HG03457 (cell line): Measurements from ENCODE around the gene LAMC2.
"Not testable (repeated sequence)": the region's sequence is repeated elsewhere in the genome, so short reads cannot be mapped to it uniquely, and the experiment has no call there.

Experiments used
- ATAC-seq: cut with Tn5 transposase; IDR thresholded peaks from one replicate; pipeline ENCODE4 v1.9.1; 2021; ENCODE audit warnings: moderate number of reproducible peaks; ENCODE audit not compliant: unreplicated experiment

LAMC2 gene

DNA sequence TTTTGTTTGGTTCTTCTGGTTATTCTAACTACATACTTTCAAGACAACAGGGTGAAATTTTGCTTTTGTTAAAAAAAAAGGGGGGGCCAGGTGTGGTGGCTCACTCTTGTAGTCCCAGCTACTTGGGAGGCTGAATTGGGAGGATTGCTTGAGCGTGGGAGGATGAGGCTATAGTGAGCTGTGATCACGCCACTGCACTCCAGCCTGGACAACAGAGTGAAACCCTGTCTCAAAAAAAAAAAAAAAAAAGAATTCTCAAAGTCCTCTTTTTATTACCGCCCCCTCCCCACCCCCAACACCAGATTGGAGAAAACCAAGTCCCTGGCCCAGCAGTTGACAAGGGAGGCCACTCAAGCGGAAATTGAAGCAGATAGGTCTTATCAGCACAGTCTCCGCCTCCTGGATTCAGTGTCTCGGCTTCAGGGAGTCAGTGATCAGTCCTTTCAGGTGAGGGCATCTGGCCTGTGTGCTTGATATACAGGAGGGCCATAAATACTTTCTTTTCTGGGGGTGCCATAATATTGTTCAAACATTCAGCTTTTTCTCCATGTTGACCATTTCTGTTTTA lies 50.2 kb downstream of the LAMC2 start:
- ATAC-seq: no peak

GRCh38 chr1:183237046-183237445 lies 51.0 kb downstream of the LAMC2 start:
- no peak for ATAC-seq

- no peak for ATAC-seq
Measured at GRCh38 chr1:183238071-183238470, 52.0 kb downstream of the LAMC2 start.

GRCh38 chr1:183239220-183239742 lies 53.2 kb downstream of the LAMC2 start:
- no peak for ATAC-seq

DNA sequence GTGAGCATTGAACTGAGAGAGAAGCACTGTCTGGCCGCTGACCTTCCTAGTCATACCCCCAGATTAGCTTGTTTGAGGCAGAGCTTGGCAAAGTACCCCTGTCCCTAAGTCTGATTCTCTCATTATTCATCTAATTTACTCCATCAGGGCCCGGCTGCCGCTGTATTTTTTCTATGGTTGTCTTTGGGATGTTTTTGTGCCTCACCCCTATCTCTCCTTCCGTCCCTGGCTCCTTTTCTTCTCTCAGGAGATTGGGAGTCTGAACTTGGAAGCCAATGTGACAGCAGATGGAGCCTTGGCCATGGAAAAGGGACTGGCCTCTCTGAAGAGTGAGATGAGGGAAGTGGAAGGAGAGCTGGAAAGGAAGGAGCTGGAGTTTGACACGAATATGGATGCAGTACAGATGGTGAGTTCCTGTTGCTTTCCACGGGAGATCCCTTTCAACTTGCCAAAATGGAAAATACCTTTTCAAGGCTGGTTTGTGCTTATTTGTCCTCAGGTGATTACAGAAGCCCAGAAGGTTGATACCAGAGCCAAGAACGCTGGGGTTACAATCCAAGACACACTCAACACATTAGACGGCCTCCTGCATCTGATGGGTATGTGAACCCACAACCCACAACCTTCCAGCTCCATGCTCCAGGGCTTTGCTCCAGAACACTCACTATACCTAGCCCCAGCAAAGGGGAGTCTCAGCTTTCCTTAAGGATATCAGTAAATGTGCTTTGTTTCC lies 53.9 kb downstream of the LAMC2 start:
- no peak for ATAC-seq

DNA sequence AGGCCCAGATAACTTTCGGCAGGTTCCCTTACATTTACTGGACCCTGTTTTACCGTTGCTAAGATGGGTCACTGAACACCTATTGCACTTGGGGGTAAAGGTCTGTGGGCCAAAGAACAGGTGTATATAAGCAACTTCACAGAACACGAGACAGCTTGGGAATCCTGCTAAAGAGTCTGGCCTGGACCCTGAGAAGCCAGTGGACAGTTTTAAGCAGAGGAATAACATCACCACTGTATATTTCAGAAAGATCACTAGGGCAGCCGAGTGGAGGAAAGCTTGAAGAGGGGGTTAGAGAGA lies 54.4 kb downstream of the LAMC2 start:
- ATAC-seq: no peak

- ATAC-seq: not testable (repeated sequence)
Measured at GRCh38 chr1:183240853-183241252, 54.8 kb downstream of the LAMC2 start.

GRCh38 chr1:183241471-183241870 lies 55.4 kb downstream of the LAMC2 start:
- no peak for ATAC-seq

DNA sequence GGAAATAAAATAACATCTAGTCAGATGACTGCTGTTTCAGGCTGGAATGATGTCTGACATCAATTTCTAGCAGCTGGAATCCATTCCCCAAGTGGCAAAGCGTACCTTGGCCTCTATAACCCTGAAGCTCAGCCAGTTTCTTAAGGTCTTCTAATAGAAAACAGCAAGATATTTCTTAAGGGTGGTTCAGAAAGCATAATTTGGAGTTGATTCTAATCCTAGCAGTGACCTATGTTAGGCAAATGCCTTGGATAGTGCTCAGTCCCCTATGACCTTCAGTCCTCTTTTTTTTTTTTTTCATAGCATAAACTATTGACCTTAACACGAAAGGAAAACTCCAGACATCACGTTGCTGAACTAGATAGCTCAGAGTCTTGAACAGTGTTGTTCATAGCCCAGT lies 56.5 kb downstream of the LAMC2 start:
- ATAC-seq: no peak

GRCh38 chr1:183243161-183244050 lies 57.3 kb downstream of the LAMC2 start:
- ATAC-seq: no peak

DNA sequence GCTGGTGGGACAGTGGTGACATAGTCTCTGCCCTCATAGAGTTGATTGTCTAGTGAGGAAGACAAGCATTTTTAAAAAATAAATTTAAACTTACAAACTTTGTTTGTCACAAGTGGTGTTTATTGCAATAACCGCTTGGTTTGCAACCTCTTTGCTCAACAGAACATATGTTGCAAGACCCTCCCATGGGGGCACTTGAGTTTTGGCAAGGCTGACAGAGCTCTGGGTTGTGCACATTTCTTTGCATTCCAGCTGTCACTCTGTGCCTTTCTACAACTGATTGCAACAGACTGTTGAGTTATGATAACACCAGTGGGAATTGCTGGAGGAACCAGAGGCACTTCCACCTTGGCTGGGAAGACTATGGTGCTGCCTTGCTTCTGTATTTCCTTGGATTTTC lies 58.4 kb downstream of the LAMC2 start:
- ATAC-seq: no peak

GRCh38 chr1:183245357-183245756 lies 59.3 kb downstream of the LAMC2 start:
- ATAC-seq: no peak

DNA sequence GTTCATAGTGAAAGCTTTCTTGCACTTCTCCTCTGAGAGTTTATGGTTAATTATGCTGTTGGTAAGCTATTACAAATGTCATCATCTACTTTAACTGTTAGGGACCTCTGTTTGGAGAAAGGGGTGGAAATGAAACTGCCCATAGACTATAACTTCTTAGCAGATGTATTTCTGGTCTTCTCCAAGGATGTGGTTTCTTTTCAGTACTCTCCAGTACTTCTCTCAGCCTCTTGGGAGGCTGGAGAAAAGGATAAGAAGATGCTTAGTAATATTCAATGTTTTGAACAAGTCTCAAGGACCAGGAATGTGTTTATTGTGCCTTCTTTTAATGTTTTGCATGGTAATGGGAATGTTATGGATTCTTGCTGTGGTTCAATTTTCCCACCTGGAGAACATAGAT lies 60.4 kb downstream of the LAMC2 start:
- no peak for ATAC-seq

DNA sequence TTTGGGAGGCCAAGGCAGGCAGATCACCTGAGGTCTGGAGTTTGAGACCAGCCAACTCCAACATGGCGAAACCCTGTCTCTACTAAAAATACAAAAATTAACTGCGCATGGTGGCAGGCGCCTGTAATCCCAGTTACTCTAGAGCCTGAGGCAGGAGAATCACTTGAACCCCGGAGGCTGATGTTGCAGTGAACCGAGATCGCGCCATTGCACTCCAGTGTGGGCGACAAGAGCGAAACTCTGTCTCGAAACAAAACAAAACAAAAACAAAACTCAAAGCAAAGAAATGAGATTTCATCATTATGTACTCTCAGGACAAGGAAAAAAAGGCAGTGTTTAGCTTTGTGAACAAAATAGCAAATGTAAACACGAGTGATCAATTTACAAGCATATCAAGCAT lies 61.0 kb downstream of the LAMC2 start:
- no peak for ATAC-seq

- ATAC-seq: no peak
Measured at GRCh38 chr1:183247484-183247883, 61.4 kb downstream of the LAMC2 start.

GRCh38 chr1:183247931-183248330 lies 61.9 kb downstream of the LAMC2 start:
- ATAC-seq: no peak

GRCh38 chr1:183248989-183249691 lies 63.1 kb downstream of the LAMC2 start:
- no peak for ATAC-seq

- ATAC-seq: no peak
Measured at GRCh38 chr1:183249941-183250452, 63.9 kb downstream of the LAMC2 start.

- no peak for ATAC-seq
Measured at GRCh38 chr1:183251101-183251958, 65.3 kb downstream of the LAMC2 start.

- ATAC-seq: no peak
Measured at GRCh38 chr1:183251959-183252450, 65.9 kb downstream of the LAMC2 start.
